ENCODE data around the gene NCMAP.

NCMAP gene

GRCh38 chr1:24605534-24606295 is 49.8 kb downstream of the NCMAP start:
- no peak overlapping the region for H3K4me3 ChIP-seq (ENCODE audit: low read length)
- no peak overlapping the region for H3K27ac ChIP-seq (ENCODE audit: low read depth, low read length)
- no peak overlapping the region for H3K4me2 ChIP-seq (ENCODE audit: low read length)
- H3F3A ChIP-seq (ENCODE audit: control insufficient read depth, insufficient read depth), result no peaks in the 10 kb centered on the region
- TF ChIP-seq CTCF (IDR thresholded peaks at IDR 0.05; ENCODE audit: low read depth, low read length, poor library complexity, severe bottlenecking), result no peak
- H3K9me3 ChIP-seq (ENCODE audit: control insufficient read depth, insufficient read depth, low read length), result no peaks in the 10 kb centered on the region
- H3K36me3 ChIP-seq (ENCODE audit: control insufficient read depth, low read length), result no peaks in the 10 kb centered on the region
- H3K27me3 ChIP-seq (ENCODE audit: control insufficient read depth, low read length), result peaks cover 23% of the 10 kb centered on the region
- H3K4me1 ChIP-seq (ENCODE audit: control insufficient read depth, low read length), result no peaks in the 10 kb centered on the region
- H4K20me1 ChIP-seq (ENCODE audit: control insufficient read depth, insufficient read depth, low read depth, low read length), result no peaks in the 10 kb centered on the region
- H3K9me2 ChIP-seq (replicated peaks; ENCODE audit: control insufficient read depth, low read length), result no peaks in the 10 kb centered on the region
- no peaks in the 10 kb centered on the region for H3K79me2 ChIP-seq (ENCODE audit: control insufficient read depth, low read length)

GRCh38 chr1:24606296-24606605 is 50.4 kb downstream of the NCMAP start:
- H3K4me2 ChIP-seq (ENCODE audit: low read length), result no peak overlapping the region
- no peak overlapping the region for H3K27ac ChIP-seq (ENCODE audit: low read depth, low read length)
- H3K9me3 ChIP-seq (ENCODE audit: control insufficient read depth, insufficient read depth, low read length), result no peaks in the 10 kb centered on the region
- H4K20me1 ChIP-seq (ENCODE audit: control insufficient read depth, insufficient read depth, low read depth, low read length), result no peaks in the 10 kb centered on the region
- no peaks in the 10 kb centered on the region for H3K9me2 ChIP-seq (replicated peaks; ENCODE audit: control insufficient read depth, low read length)
- H3K79me2 ChIP-seq (ENCODE audit: control insufficient read depth, low read length), result no peaks in the 10 kb centered on the region
- H3F3A ChIP-seq (ENCODE audit: control insufficient read depth, insufficient read depth), result no peaks in the 10 kb centered on the region
- H3K36me3 ChIP-seq (ENCODE audit: control insufficient read depth, low read length), result no peaks in the 10 kb centered on the region
- no peak overlapping the region for H3K4me3 ChIP-seq (ENCODE audit: low read length)
- TF ChIP-seq EZH2phosphoT487 (IDR thresholded peaks at IDR 0.05; ENCODE audit: borderline replicate concordance, low read length), result no peak
- TF ChIP-seq CTCF (IDR thresholded peaks at IDR 0.05; ENCODE audit: low read depth, low read length, poor library complexity, severe bottlenecking), result no peak
- H3K27me3 ChIP-seq (ENCODE audit: control insufficient read depth, low read length), result peaks cover 21% of the 10 kb centered on the region
- no peaks in the 10 kb centered on the region for H3K4me1 ChIP-seq (ENCODE audit: control insufficient read depth, low read length)

GRCh38 chr1:24606621-24607020 is 50.7 kb downstream of the NCMAP start:
- no peak for TF ChIP-seq CTCF (IDR thresholded peaks at IDR 0.05; ENCODE audit: low read depth, low read length, poor library complexity, severe bottlenecking)
- TF ChIP-seq EZH2phosphoT487 (IDR thresholded peaks at IDR 0.05; ENCODE audit: borderline replicate concordance, low read length), result no peak
- no peaks in the 10 kb centered on the region for H3K9me2 ChIP-seq (replicated peaks; ENCODE audit: control insufficient read depth, low read length)
- no peaks in the 10 kb centered on the region for H3K79me2 ChIP-seq (ENCODE audit: control insufficient read depth, low read length)
- H3F3A ChIP-seq (ENCODE audit: control insufficient read depth, insufficient read depth), result no peaks in the 10 kb centered on the region
- no peak overlapping the region for H3K27ac ChIP-seq (ENCODE audit: low read depth, low read length)
- no peak overlapping the region for H3K4me2 ChIP-seq (ENCODE audit: low read length)
- H3K4me3 ChIP-seq (ENCODE audit: low read length), result no peak overlapping the region
- no peaks in the 10 kb centered on the region for H4K20me1 ChIP-seq (ENCODE audit: control insufficient read depth, insufficient read depth, low read depth, low read length)
- no peaks in the 10 kb centered on the region for H3K36me3 ChIP-seq (ENCODE audit: control insufficient read depth, low read length)
- H3K9me3 ChIP-seq (ENCODE audit: control insufficient read depth, insufficient read depth, low read length), result no peaks in the 10 kb centered on the region
- peaks cover 24% of the 10 kb centered on the region for H3K27me3 ChIP-seq (ENCODE audit: control insufficient read depth, low read length)
- H3K4me1 ChIP-seq (ENCODE audit: control insufficient read depth, low read length), result no peaks in the 10 kb centered on the region
